Upper lobe of left lung (tissue), 6 donors: ENCODE measurements around the gene STAT5A. TPM values are rescaled to one million over a fixed set of nuclear protein-coding genes. Genes with fewer than 3 reads are reported as not detected.
"Not testable (repeated sequence)": the region's sequence is repeated elsewhere in the genome, so short reads cannot be mapped to it uniquely, and the experiment has no call there.

Source experiments
- ATAC-seq, 2 donors: fragments of 200-7000 bp; cut with Tn5 transposase; one replicate each; pipeline ENCODE4 v1.9.1; 2022; ENCODE audit warnings: mild to moderate bottlenecking in 2 of 2, moderate library complexity in 2 of 2; ENCODE audit not compliant: low FRiP score in 2 of 2
- DNase-seq, 2 donors: peaks; one replicate each; pipeline ENCODE4 v3.0.0-alpha.2; 2019 to 2020
- H3K27ac ChIP-seq, 4 donors: fragments of 200-600 bp; sonication (generic); one replicate each; pipeline ENCODE4 v1.5.1; 2016 to 2019
- H3K27me3 ChIP-seq, 4 donors: fragments of 200-600 bp; sonication (generic); one replicate each; pipeline ENCODE4 v1.5.1; 2017 to 2019
- H3K36me3 ChIP-seq, 4 donors: fragments of 200-600 bp; sonication (generic); one replicate each; pipeline ENCODE4 v1.5.1; 2016 to 2019
- H3K4me1 ChIP-seq, 4 donors: fragments of 200-600 bp; sonication (generic); one replicate each; pipeline ENCODE4 v1.5.1; 2018 to 2019
- H3K4me3 ChIP-seq, 4 donors: fragments of 200-600 bp; sonication (generic); one replicate each; pipeline ENCODE4 v1.5.1; 2017 to 2019; ENCODE audit warnings: mild to moderate bottlenecking in 2 of 4, moderate library complexity in 1 of 4
- H3K9me3 ChIP-seq, 4 donors: fragments of 200-600 bp; sonication (generic); one replicate each; pipeline ENCODE4 v1.5.1; 2018 to 2019
- EP300 ChIP-seq, 4 donors: sonication (generic); formaldehyde crosslinking; IDR thresholded peaks; one replicate each; pipeline ENCODE4 v1.5.1; 2017; ENCODE audit warnings: antibody characterized with exemption in 4 of 4, control low read depth in 2 of 4
- POLR2A ChIP-seq, 4 donors: fragments of 450-650 bp; IDR thresholded peaks; one replicate each; pipeline ENCODE4 v1.5.1; 2016 to 2017; ENCODE audit warnings: antibody characterized with exemption in 4 of 4, mild to moderate bottlenecking in 2 of 4
- POLR2AphosphoS5 ChIP-seq, 2 donors: sonication (generic); formaldehyde crosslinking; IDR thresholded peaks; one replicate each; pipeline ENCODE4 v1.5.1; 2017; ENCODE audit warnings: antibody characterized with exemption in 2 of 2
- WGBS, 2 donors: methylation state at CpG; one replicate each; pipeline ENCODE4 v1.1.5; 2017 to 2018; 5-methylcytosine and 5-hydroxymethylcytosine counted together
- total RNA-seq, 6 donors: library from RNA; depleted of rRNA in 4 of 6; stranded (reverse); fragments of >200 nt in 4 of 6; gene quantifications; one replicate each; pipeline versions ENCODE4 v1.1.0 to v1.2.1, GENCODE V29; 2016 to 2021
- TF ChIP-seq, protein P1 (sequence below), 6 experiments: fragments of 450-650 bp in 4 of 6; fragments of 200-600 bp in 2 of 6; sonication (generic) in 2 of 6; IDR thresholded peaks; one replicate each; pipeline ENCODE4 v1.5.1; 2016 to 2019; ENCODE audit warnings: antibody characterized with exemption in 6 of 6
- donor health status: DM: no; HTN: no; CAD: no; lungs with moderate emphysema.
- donor health status: DM: no; HTN: yes; CAD: no; lungs with severe emphysema.

Gene STAT5A
- total RNA-seq, 6 donors from 2014 or later = 33.7 to 119 (median 70.3) TPM

DNA sequence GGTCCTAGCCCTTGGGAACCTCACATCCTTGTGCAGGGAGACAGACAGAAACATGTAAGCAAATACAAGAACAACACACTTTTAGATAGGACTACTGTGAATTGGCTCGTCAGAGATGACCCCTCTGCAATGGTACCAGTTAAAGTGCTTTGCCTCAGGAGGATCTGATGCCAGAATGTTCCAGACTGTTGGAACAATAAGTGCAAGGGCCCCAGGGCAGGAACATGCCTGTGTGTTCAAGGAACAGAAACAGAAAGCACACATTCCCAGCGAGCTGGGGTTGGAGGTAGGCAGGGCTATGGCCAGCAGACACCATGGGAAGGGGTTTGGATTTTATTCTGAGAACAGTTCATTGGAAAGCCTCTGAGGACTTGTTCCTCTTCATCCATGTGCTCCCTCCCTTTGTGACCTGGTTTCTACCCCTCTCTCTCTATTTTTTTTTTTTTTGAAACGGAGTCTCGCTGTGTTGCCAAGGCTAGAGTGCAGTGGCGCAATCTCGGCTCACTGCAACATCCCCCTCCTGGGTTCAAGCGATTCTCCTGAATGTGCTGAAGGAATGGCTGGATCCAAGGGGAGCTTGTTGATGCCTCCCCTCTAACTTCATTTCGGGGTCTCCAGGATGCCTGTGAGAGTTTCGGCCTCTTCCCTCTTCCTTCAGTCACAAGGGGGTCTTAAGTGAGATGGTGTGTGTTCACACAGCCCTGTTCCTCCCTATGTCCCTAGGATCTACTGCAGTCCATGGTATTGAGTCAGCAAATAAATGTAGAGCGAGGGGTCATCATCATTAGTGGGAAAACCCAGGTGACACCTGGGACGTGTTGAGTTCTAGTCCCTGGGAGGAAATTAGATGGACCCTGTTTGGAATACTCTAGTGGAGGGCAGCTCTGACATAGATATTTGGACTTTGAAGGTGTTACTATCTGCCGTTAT lies 6.4 kb downstream of the STAT5A start:
- Histone ChIP-seq H3K27me3 (no peaks in the 10 kb centered on the region), H3K4me3 (no peak overlapping the region), H3K36me3 (peaks cover 0 to 62% (median 29%) of the 10 kb centered on the region in 4 donors), H3K27ac (peak overlapping the region in 1 of 4 donors; percentile 9), H3K4me1 (peaks cover 5 to 19% (median 7%) of the 10 kb centered on the region in 4 donors), H3K9me3 (no peaks in the 10 kb centered on the region)
- DNase-seq (no peak), ATAC-seq (no peak)
- WGBS, 2 donors = 72 to 82% methylated on average over 12 of the region's 12 CpGs
- TF ChIP-seq POLR2A (IDR thresholded peaks at IDR 0.05) = no peak
- TF ChIP-seq, protein P1, sequence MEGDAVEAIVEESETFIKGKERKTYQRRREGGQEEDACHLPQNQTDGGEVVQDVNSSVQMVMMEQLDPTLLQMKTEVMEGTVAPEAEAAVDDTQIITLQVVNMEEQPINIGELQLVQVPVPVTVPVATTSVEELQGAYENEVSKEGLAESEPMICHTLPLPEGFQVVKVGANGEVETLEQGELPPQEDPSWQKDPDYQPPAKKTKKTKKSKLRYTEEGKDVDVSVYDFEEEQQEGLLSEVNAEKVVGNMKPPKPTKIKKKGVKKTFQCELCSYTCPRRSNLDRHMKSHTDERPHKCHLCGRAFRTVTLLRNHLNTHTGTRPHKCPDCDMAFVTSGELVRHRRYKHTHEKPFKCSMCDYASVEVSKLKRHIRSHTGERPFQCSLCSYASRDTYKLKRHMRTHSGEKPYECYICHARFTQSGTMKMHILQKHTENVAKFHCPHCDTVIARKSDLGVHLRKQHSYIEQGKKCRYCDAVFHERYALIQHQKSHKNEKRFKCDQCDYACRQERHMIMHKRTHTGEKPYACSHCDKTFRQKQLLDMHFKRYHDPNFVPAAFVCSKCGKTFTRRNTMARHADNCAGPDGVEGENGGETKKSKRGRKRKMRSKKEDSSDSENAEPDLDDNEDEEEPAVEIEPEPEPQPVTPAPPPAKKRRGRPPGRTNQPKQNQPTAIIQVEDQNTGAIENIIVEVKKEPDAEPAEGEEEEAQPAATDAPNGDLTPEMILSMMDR (IDR thresholded peaks at IDR 0.05) = no peak
- TF ChIP-seq EP300 (IDR thresholded peaks at IDR 0.05) = no peak
- TF ChIP-seq POLR2AphosphoS5 (IDR thresholded peaks at IDR 0.05) = no peak

DNA sequence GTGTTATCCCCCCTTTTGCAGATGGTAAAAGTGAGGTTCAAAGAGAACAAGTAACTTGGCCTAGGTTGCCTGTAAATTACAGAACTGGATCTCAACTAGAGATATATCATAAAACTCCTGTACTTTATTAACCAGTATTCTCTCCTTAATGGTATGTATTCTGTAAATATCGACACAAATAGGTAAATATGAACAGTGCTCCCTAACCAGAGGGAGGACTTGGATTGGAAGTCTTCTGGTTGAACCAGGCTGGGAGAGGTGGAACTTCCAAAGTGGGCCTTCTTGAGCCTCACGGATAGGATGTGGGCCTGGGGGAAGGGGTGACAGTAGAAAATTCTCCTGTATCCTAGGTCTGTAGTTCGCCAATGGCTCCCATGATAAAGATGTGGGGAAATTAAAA lies 7.7 kb downstream of the STAT5A start:
- DNase-seq (no peak), ATAC-seq (no peak)
- Histone ChIP-seq H3K4me1 (peaks cover 0 to 10% (median 0%) of the 10 kb centered on the region in 4 donors), H3K27ac (no peak overlapping the region), H3K36me3 (peaks cover under 1 to 70% (median 34%) of the 10 kb centered on the region in 4 donors), H3K9me3 (no peaks in the 10 kb centered on the region), H3K4me3 (no peak overlapping the region), H3K27me3 (no peaks in the 10 kb centered on the region)
- WGBS, 2 donors = 93 to 95% methylated on average over 3 of the region's 3 CpGs
- no peak for TF ChIP-seq POLR2A (IDR thresholded peaks at IDR 0.05)
- TF ChIP-seq, protein P1 (IDR thresholded peaks at IDR 0.05) = no peak
- no peak for TF ChIP-seq EP300 (IDR thresholded peaks at IDR 0.05)
- no peak for TF ChIP-seq POLR2AphosphoS5 (IDR thresholded peaks at IDR 0.05)

DNA sequence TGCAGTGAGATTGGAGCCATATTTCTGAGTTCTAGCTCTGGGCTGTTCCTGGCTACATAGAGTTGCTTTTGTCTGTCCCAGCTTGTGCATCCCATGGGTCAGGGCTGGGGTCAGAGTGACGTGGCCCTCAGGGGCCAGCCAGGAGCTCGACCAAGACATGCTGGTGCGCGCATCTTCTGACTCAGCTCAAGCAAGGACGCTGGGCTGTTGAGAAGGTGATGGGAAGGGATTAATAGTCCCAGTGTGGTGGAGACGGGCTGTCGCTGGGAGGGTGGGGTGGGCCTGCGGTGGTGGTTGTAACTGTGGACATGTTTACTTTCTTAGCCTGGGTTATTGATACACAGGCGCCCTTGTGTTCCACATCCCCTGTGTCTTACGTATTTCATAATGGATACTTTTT lies 9.5 kb downstream of the STAT5A start:
- H3K36me3 ChIP-seq = peaks cover 5 to 78% (median 49%) of the 10 kb centered on the region in 4 donors
- H3K4me1 ChIP-seq = not testable (repeated sequence)

DNA sequence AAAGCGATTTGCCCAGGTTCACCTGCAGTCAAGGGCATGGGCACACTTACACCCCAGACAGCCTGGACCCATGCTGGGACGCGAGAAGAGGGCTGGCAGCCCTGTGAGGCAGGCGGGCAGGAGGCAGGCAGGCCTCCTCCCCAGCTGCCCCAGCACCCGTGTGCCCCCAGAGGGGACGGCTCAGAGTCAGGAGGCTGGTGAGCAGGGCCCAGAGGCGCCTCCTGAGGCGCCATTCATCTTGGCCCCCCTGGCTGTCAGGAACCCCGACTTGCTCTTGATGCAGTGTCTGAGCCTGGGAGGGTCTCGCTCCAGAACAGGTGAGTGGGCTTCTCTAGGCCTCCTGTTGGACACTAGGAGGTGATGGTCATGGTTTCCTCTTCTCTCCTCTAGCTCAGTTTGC lies 11.1 kb downstream of the STAT5A start:
- not testable (repeated sequence) for H3K4me1 ChIP-seq, H3K4me3 ChIP-seq, H3K9me3 ChIP-seq, H3K27me3 ChIP-seq, ATAC-seq, H3K27ac ChIP-seq, DNase-seq
- WGBS, 2 donors = 93 to 100% methylated on average over 2 to 9 of the region's 10 CpGs
- H3K36me3 ChIP-seq = peaks cover 5 to 81% (median 61%) of the 10 kb centered on the region in 4 donors

More for the DNA sequence above, 9.5 kb downstream of the STAT5A start:
- H3K27ac ChIP-seq, ATAC-seq, H3K4me3 ChIP-seq, DNase-seq, H3K9me3 ChIP-seq, H3K27me3 ChIP-seq: not testable (repeated sequence)
- WGBS, 2 donors = 94 to 95% methylated on average over 9 to 10 of the region's 10 CpGs

DNA sequence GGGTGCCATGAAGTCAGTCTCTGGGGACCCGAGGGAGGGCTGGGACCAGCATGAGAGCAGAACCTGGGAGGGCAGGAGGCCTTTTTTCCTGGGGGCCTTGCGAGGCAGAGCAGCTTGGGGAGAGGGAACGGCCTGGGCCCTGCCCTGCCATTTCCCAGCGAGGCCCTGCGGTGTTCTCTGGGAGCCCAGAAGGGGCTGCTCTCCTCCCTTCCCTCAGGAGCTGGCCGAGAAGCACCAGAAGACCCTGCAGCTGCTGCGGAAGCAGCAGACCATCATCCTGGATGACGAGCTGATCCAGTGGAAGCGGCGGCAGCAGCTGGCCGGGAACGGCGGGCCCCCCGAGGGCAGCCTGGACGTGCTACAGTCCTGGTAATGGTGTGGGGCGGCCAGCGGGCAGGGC lies 11.6 kb downstream of the STAT5A start:
- not testable (repeated sequence) for H3K4me3 ChIP-seq, ATAC-seq, DNase-seq, H3K9me3 ChIP-seq, H3K4me1 ChIP-seq, H3K27me3 ChIP-seq, H3K27ac ChIP-seq
- no CpG with 5 or more reads among the region's 17 CpGs for WGBS, 2 donors
- H3K36me3 ChIP-seq = peaks cover 5 to 85% (median 66%) of the 10 kb centered on the region in 4 donors

DNA sequence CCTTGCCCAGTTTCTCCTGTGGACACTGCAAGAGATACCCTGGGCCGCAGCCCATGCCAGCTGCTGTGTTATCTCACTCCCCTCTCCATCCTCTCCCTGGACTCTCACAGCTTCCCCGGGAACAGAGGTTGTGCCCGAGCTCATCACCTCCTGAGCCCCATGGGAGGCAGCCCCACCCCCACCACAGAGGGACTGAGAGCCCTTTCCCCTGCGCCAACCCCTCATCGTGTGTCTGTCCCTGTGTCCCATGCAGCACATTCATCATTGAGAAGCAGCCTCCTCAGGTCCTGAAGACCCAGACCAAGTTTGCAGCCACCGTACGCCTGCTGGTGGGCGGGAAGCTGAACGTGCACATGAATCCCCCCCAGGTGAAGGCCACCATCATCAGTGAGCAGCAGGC lies 12.7 kb downstream of the STAT5A start:
- peaks cover 5 to 86% (median 65%) of the 10 kb centered on the region in 4 donors for H3K36me3 ChIP-seq

More for the DNA sequence above, 12.7 kb downstream of the STAT5A start:
- H3K4me1 ChIP-seq = no peaks in the 10 kb centered on the region
- ATAC-seq (no peak), DNase-seq (no peak)
- H3K9me3 ChIP-seq = no peaks in the 10 kb centered on the region
- 94% methylated on average over 9 of the region's 9 CpGs for WGBS, 2 donors
- no peaks in the 10 kb centered on the region for H3K27me3 ChIP-seq
- no peak overlapping the region for H3K27ac ChIP-seq
- TF ChIP-seq, protein P1 (IDR thresholded peaks at IDR 0.05) = no peak
- TF ChIP-seq POLR2A (IDR thresholded peaks at IDR 0.05) (no peak), POLR2AphosphoS5 (IDR thresholded peaks at IDR 0.05) (no peak), EP300 (IDR thresholded peaks at IDR 0.05) (no peak)
- H3K4me3 ChIP-seq = no peak overlapping the region
